GM18517 (cell line): ENCODE data around the gene SELENOI.
A peak's percentile ranks its signal among the peaks of the same experiment; 100 is the strongest.
"Not testable (repeated sequence)": the region's sequence is repeated elsewhere in the genome, so short reads cannot be mapped to it uniquely, and the experiment has no call there.

Experiments
- ATAC-seq: cut with Tn5 transposase; IDR thresholded peaks from one replicate; pipeline ENCODE4 v1.9.1; 2021; ENCODE audit warnings: mild to moderate bottlenecking, moderate library complexity; ENCODE audit not compliant: unreplicated experiment

Gene SELENOI

DNA sequence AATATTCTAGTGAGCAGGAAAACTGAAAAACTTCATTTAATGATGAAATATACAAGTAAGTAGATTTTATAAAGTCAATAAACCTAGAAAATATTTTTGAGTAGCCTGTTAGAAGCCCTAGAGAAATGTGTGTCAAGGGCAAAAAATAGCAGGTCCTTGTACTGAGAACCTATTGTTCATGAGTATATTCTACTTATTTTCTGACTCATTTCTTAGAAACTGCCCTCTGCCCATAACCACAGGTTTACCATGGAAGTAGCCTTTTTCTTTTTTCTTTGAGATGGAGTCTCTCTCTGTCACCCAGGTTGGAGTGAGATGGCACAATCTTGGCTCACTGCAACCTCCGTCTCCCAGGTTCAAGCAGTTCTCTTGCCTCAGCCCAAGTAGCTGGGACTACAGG lies 19.4 kb upstream of the SELENOI start:
- ATAC-seq: no peak

DNA sequence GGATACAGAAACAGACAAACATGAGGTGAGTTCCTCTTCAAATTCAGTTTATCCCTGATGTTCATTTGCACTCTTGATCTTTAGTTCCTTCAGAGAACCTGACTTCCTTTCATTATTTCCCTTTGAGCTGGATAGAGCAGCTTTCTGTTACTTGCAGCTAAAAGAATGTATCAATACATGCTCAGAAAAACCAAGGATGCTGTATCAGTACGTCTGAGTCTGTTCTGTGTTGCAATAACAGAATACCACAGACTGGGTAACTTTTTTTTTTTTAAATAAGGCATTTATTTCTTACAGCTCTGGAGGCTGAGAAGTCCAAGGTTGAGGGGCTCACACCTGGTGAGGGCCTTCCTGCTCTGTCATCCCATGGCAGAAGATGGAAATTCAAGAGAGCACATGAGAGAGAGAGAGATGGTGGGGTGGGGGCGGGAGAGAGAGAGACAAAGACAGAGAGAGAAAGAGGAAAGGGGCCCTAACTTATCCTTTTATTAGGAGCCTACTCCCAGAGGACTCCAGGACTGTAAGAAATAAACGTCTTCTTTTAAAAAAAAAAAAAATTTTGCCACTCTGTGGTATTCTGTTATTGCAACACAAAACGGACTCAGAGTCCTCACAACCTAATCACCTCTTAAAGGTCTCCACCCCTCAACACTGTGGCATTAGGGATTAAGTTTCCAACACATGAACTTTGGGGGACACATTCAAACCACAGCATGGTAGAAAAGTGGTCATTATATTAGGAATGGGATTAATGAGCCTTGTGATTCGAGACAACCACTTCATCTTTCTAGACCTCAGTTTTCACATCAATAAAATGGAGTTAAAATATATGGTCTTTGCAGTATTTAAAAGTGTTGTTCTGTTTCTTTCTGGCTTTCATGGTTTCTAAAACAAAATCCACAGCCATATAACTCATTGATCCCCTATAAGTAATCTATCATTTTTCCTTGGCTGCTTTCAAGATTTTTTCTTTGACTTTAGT lies 18.4 kb upstream of the SELENOI start:
- ATAC-seq: no peak

GRCh38 chr2:26329083-26329482 lies 16.9 kb upstream of the SELENOI start:
- ATAC-seq: not testable (repeated sequence)

GRCh38 chr2:26330114-26330549 lies 15.8 kb upstream of the SELENOI start:
- peak; percentile 61 for ATAC-seq

GRCh38 chr2:26330604-26331003 lies 15.3 kb upstream of the SELENOI start:
- ATAC-seq: no peak

GRCh38 chr2:26331321-26331720 lies 14.6 kb upstream of the SELENOI start:
- ATAC-seq: not testable (repeated sequence)

- no peak for ATAC-seq
Measured at GRCh38 chr2:26333293-26333692, 12.7 kb upstream of the SELENOI start.

DNA sequence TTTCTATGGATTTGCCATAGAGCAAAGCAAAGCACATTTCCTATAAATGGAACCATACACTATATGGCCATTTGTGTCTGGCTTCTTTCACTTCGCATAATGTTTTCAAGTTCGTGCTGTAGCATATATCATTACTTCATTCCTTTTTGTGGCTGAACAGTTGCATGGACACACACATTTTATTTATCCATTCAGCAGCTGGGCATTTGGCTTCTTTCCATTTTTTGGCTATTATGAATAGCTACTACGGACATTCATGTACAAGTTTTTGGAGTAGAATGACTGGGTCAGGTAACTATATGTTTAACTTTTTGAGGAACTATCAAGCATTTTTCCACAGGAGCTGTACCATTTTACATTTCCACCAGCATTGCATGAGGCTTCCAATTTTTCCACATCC lies 10.7 kb upstream of the SELENOI start:
- ATAC-seq: no peak

DNA sequence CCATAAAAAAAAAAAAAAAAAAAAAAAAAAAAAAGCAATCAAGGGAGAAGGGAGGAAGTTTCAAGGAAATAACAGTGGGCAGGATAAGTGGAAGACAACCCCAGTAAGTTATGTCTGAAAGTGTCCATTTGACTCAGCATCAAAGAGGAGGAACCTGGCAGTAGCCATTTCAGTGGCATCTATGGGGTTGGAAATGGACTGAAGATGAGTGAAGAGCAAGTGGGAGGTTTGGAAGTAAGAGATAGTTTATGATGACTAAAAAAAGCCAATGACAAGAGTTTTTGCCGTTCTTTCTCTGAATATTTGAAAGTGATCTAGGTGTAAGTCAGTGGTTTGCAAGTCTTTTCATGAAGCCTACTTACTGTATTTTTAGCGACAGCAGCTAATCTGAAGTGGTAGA lies 9.2 kb upstream of the SELENOI start:
- ATAC-seq: no peak

GRCh38 chr2:26337298-26337697 lies 8.6 kb upstream of the SELENOI start:
- ATAC-seq: no peak

GRCh38 chr2:26340831-26341230 lies 5.1 kb upstream of the SELENOI start:
- no peak for ATAC-seq

- ATAC-seq: no peak
Measured at GRCh38 chr2:26344581-26345282, 1.2 kb upstream of the SELENOI start.

DNA sequence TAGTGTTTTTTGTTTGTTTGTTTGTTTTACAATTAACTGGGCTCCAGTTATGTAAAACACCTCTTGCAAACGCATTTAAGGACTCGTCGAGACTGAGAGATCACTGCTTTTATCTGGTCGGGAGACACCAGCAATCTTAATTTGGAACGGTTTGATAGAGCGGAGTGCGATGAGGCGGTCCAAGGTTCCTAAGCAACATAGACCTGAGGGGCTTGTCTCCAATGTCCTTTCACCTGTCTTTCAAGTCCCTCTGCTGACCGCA lies 729 bp upstream of the SELENOI start:
- ATAC-seq: no peak

GRCh38 chr2:26346454-26347053 lies 611 bp downstream of the SELENOI start, which contains the start of gene ADGRF3:
TSS of gene ADGRF3 (minus strand) at chr2:26346789. CDS start at chr2:26346234, 555 bp downstream.
- ATAC-seq: no peak

- no peak for ATAC-seq
Measured at GRCh38 chr2:26347286-26347865, 1.4 kb downstream of the SELENOI start.

DNA sequence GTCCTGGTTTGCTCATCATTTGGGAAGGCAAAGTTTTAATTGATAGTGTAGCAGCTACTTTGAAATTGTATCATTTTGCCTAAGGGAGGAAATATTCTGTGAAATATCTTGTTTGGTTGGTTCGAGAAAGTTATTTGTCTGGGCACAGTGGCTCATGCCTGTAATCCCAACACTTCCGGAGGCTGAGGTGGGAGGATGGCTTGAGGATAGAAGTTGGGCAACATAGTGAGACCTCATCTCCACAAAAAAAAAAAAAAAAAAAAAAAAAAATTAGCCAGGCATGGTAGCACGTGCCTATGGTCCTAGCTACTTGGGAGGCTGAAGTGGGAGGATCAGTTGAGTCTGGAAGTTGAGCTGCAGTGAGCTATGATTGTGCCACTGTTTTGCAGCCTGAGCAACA lies 3.7 kb downstream of the SELENOI start:
- ATAC-seq: no peak

GRCh38 chr2:26351375-26352090 lies 5.6 kb downstream of the SELENOI start:
- no peak for ATAC-seq

DNA sequence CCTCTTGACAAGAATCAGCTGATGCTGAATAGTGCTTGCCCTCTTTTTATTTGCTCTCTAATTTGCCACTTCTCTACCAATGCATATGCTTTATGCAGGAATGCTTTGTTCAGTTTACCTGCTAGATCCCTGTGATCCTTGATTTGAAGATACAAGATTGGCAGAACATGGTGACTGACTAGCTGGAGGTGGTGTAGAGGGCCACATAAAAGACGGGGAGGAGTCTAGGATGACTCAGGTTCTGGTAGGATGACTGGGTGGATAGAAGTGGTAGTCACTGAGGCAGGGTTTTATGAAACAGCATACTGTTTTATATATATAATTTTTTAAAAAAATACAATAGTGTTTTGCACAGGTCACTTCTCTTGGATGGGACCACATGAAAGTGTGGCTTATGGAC lies 6.9 kb downstream of the SELENOI start:
- ATAC-seq: no peak

DNA sequence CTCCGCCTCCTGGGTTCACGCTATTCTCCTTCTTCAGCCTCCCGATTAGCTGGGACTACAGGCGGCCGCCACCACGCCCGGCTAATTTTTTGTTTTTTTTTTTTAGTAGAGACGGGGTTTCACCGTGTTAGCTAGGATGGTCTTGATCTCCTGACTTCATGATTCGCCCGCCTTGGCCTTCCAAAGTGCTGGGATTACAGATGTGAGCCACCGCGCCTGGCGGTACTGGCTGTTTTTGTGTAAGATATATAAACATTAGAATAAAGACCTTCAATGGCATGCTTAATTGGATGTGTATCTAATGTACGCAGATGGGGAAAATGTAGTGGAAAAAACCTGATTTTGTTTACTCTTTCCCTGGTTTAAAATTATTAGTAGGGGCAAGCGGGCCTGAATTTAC lies 8.5 kb downstream of the SELENOI start:
- not testable (repeated sequence) for ATAC-seq
